HG02981 (cell line): ENCODE data around the gene TULP4.
"Not testable (repeated sequence)": the region's sequence is repeated elsewhere in the genome, so short reads cannot be mapped to it uniquely, and the experiment has no call there.

ENCODE experiments used
- ATAC-seq: cut with Tn5 transposase; IDR thresholded peaks from one replicate; pipeline ENCODE4 v1.9.1; 2021; ENCODE audit warnings: mild to moderate bottlenecking, moderate library complexity; ENCODE audit not compliant: unreplicated experiment

The TULP4 gene

GRCh38 chr6:158324136-158324535 is 11.9 kb downstream of the TULP4 start:
- ATAC-seq = no peak

DNA sequence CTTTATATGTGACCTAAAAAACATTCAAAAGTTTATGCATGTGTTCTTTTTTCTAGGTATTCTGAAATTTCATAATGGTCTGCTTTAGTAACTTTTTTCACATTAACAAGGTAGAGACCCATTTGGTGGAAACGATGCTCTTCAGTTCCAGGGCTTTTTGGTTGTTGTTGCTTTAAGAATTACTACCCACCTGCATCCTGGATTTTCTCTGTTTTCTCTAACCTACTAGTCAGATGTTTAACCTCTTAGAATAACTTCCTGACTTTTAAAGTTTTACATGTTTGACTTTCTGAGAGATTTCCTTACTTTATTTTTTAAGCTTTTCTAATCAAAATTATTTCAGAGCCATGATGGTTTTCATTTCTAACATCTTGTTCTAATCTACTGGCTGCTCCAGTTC is 14.9 kb downstream of the TULP4 start:
- ATAC-seq = no peak

- ATAC-seq = no peak
These were observed 16.7 kb downstream of the TULP4 start for GRCh38 chr6:158328952-158329351.

DNA sequence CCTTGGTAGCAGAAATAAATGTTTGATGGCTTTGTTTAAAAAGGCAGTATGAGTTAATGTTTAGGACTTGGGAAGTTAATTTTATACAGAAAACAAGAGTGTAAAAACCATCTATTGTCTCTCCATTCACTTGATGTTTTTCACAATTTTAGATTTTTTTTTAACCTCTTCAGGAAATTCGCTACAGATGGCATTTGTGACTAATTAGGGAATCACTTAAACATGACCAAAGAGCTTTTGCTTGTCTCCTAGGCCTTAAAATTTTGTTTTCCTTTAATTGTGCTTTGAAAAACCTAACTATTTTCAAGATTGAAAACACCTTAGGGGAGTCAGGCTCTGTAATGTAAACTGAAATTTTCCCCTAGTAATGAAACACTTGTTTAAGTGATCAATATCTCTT is 17.3 kb downstream of the TULP4 start:
- no peak for ATAC-seq

GRCh38 chr6:158330016-158330415 is 17.8 kb downstream of the TULP4 start:
- ATAC-seq = no peak

DNA sequence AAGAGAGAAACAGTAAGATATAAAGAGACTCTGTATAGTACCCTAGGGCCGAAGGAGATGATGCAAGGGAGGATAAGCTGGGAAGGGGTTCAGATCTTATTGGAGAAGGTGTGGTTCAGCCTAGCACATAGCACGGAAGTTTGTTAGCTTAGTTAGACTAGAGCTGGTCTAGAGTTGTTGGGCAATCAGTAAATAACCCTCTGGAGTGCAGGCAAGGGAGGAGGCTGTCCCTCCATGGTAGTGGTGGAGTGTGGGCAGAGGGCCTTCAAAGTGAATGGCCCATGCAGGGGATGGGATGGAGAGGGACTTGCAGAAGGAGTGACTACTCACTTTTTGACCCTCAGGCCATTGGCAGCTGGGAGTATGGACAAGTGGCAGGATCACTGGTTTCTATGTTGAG is 20.0 kb downstream of the TULP4 start:
- no peak for ATAC-seq

- ATAC-seq = no peak
These were observed 20.8 kb downstream of the TULP4 start for GRCh38 chr6:158333094-158333493.

- no peak for ATAC-seq
These were observed 22.3 kb downstream of the TULP4 start for GRCh38 chr6:158334534-158334933.

DNA sequence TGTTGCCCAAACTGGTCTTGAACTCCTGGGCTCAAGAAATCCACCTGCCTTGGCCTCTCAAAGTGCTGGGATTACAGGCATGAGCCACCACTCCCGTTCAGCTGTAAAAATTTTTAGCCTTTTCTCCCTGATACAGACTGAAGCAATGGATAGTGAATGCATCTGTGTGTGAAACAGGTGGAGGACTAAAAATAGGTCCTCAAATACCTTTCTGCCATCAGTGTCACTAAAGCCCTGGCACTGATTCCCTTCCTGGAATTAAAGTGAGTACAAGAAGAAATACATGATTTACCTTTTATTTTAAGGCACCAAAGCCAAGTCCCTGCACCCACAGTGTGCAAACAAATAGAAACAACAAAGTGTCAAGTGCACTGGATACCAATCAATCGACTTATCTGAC is 25.1 kb downstream of the TULP4 start:
- no peak for ATAC-seq

DNA sequence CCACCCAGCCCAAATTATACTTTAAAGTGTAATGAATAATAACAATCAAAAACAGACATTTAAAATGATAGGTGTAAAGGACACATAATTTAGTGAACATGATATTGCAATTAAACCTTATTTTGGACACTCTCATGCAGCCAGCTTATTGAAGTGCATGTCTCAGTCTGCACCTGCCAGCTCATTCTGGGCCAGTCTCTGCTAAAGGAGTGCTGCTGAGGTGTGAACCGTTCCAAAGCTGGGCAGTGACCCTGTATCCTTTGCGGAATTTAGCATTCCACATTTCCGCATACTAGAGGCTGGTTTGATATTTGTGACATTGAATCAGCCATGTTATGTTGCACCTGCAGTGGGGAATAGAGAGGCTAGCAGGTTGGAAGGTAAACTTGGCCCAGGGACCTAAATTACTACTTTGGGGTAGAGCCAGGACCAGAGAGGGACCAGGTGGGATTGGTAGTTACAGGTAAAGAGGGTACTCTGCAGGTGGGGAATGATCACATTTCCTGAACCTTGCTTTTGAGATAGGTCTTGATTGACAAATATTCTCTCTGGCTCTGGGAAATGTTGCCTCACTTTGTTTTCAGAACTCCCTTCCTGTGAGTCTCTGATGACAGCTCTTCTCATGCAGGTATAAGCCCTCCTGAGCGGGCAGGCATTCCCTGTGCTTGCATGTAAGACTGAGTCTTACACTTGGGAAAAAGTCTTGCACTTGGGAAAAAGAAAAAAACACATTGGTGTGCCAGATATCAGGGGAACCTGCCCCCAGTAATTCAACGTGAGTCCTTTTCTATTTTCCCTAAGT is 26.2 kb downstream of the TULP4 start:
- no peak for ATAC-seq

- ATAC-seq = not testable (repeated sequence)
These were observed 26.9 kb downstream of the TULP4 start for GRCh38 chr6:158339197-158339596.

- no peak for ATAC-seq
These were observed 28.0 kb downstream of the TULP4 start for GRCh38 chr6:158340252-158340651.

- ATAC-seq = peak; percentile 65
These were observed 32.3 kb downstream of the TULP4 start for GRCh38 chr6:158344534-158344933.

DNA sequence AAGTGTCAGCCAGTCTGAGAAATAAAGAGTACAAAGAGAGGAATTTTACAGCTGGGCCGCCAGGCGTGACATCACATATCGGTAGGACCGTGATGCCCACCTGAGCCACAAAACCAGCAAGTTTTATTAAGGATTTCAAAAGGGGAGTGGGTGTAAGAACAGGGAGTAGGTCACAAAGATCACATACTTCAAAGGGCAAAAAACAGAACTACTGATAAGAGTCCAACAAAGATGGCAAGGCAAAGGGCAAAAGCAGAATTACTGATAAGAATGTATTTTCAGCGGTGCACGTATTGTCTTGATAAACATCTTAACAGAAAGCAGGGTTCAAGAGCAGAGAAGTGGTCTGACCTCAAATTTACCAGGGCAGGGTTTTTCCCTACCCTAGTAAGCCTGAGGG is 33.2 kb downstream of the TULP4 start:
- ATAC-seq = not testable (repeated sequence)

- no peak for ATAC-seq
These were observed 35.1 kb downstream of the TULP4 start for GRCh38 chr6:158347335-158347734.

- not testable (repeated sequence) for ATAC-seq
These were observed 36.7 kb downstream of the TULP4 start for GRCh38 chr6:158348737-158349504.

- ATAC-seq = not testable (repeated sequence)
These were observed 37.4 kb downstream of the TULP4 start for GRCh38 chr6:158349505-158350275.

GRCh38 chr6:158350731-158351130 is 38.5 kb downstream of the TULP4 start:
- not testable (repeated sequence) for ATAC-seq

DNA sequence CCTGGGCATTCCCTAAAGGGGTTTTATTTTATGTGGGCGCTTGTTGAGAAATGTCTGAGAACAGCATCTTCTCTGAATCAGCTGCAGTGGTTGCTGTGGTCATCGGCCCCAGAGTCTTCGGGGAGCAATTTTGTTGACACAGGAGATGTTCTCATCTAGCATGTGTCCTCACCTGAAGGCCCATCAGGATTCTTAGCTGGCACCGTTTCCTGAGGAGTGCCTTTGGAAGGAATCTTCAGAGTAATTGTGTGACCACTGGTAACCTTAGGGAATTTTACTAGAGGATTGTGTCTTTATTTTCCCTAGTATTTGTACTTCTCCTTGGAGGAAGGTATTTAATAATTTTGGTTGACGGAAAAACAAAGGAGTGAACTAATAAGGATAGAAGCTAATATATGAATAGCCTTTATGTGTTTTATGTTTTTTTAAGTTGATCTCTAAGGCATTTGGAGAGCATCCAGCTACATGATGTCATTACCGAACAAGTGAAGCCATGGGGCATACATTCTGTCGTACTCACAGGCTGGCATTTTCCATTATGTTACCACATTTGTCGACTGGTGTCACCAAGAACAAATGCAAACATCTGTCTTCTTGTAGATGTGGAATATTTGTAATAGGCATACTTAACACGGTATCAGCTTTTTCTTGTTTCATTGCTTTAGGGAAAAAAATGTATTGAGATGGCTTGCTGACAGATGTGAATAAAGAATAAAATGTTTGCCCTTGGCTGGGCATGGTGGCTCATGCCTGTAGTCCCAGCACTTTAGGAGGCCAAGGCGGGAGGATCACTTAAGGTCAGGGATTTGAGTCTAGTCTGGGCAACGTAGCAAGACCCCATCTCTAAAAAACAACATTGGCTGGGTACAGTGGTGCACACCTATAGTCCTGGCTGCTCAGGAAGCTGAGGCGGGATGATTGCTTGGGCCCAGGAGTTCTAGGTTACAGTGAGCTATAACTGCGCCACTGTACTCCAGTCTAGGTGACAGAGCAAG is 41.9 kb downstream of the TULP4 start:
- ATAC-seq = no peak
